Measurements from ENCODE around the gene RBMS1. TPM values are rescaled to one million over a fixed set of nuclear protein-coding genes. Genes with fewer than 3 reads are reported as not detected.

The RBMS1 gene
- total and polyA plus RNA-seq, 2 of the 13 experiments (the other 11 are each of a cell fraction or from before 2014, with no cell fraction given) = 55.5 to 110 TPM

GRCh38 chr2:160269803-160270570 lies 223.6 kb downstream of the RBMS1 start (continued):
- TF ChIP-seq SALL2 (CRISPR knock-in tag; IDR thresholded peaks at IDR 0.05) (no peak), LRRFIP1 (CRISPR knock-in tag; conservative IDR thresholded peaks at IDR 0.05) (no peak), ZNF644 (CRISPR knock-in tag; IDR thresholded peaks at IDR 0.05; ENCODE audit: low read depth) (peak; percentile 41; the same call in 1 of the 2 replicates), ZNF234 (CRISPR knock-in tag; conservative IDR thresholded peaks at IDR 0.05) (no peak), HOMEZ (CRISPR knock-in tag; IDR thresholded peaks at IDR 0.05; ENCODE audit: low read depth) (peak; percentile 72; the same call in 1 of the 2 replicates), ZNF337 (CRISPR knock-in tag; IDR thresholded peaks at IDR 0.05; ENCODE audit: borderline replicate concordance, low read depth) (no peak), PAF1 (CRISPR knock-in tag; IDR thresholded peaks at IDR 0.05) (peak; percentile 81), HNF1A (IDR thresholded peaks at IDR 0.05; ENCODE audit: low read depth) (no peak), HNF1A (CRISPR knock-in tag; IDR thresholded peaks at IDR 0.05; ENCODE audit: borderline replicate concordance) (peak; percentile 42; the same call in 1 of the 2 replicates), BCL6 (CRISPR knock-in tag; IDR thresholded peaks at IDR 0.05) (peak; percentile 36; the same call in 1 of the 2 replicates), ZNF775 (CRISPR knock-in tag; IDR thresholded peaks at IDR 0.05; ENCODE audit: borderline replicate concordance) (peak; percentile 90; the same call in 1 of the 2 replicates), ZNF598 (CRISPR knock-in tag; IDR thresholded peaks at IDR 0.05; ENCODE audit: borderline replicate concordance) (peak; percentile 94), CENPT (CRISPR knock-in tag; IDR thresholded peaks at IDR 0.05; ENCODE audit: low read depth) (no peak), MED1 (CRISPR knock-in tag; IDR thresholded peaks at IDR 0.05) (peak; percentile 55), TEAD3 (CRISPR knock-in tag; optimal IDR thresholded peaks at IDR 0.05; ENCODE audit: borderline replicate concordance) (peak; percentile 74), KLF9 (CRISPR knock-in tag; IDR thresholded peaks at IDR 0.05; ENCODE audit: low read depth) (0 out of 2 replicates have a peak, but pooled peaks have one; percentile 30), SOX5 (CRISPR knock-in tag; IDR thresholded peaks at IDR 0.05; ENCODE audit: borderline replicate concordance) (no peak; the same call in 1 of the 2 replicates), HMGXB4 (CRISPR knock-in tag; IDR thresholded peaks at IDR 0.05; ENCODE audit: borderline replicate concordance in 1 of 2, low read depth in 1 of 2) (peak; percentile 88 to 91)

Data from HepG2 (cell line).